Smooth muscle cell (in vitro differentiated cells): ENCODE results near the gene MIB2. TPM values are rescaled to one million over a fixed set of nuclear protein-coding genes. Genes with fewer than 3 reads are reported as not detected.
A peak's percentile ranks its signal among the peaks of the same experiment; 100 is the strongest.

Experiments used
- DNase-seq: peaks from one replicate; lab custom pipeline; 2025; ENCODE audit not compliant: unreplicated experiment; lab: John Stamatoyannopoulos, UW
- H2AFZ ChIP-seq: fragments of 200-600 bp; sonication (generic); 2 replicates; pipeline ENCODE4 v1.6.0; 2016; ENCODE audit warnings: antibody characterized with exemption, low read depth, mild to moderate bottlenecking
- H3F3A ChIP-seq: fragments of 200-600 bp; sonication (generic); 2 replicates; pipeline ENCODE4 v1.6.0; 2017; ENCODE audit warnings: antibody characterized with exemption, low read depth
- H3K27ac ChIP-seq: fragments of 200-600 bp; sonication (generic); 2 replicates; pipeline ENCODE4 v1.5.1; 2016; ENCODE audit warnings: low read depth, mild to moderate bottlenecking
- H3K27me3 ChIP-seq: fragments of 200-600 bp; sonication (generic); 2 replicates; pipeline ENCODE4 v1.6.1; 2016; ENCODE audit warnings: low read depth, mild to moderate bottlenecking
- H3K36me3 ChIP-seq: fragments of 200-600 bp; sonication (generic); 2 replicates; pipeline ENCODE4 v1.5.1; 2016; ENCODE audit warnings: low read depth
- H3K4me1 ChIP-seq: fragments of 200-600 bp; sonication (generic); 2 replicates; pipeline ENCODE4 v1.5.1; 2016; ENCODE audit warnings: low read depth
- H3K4me2 ChIP-seq: fragments of 200-600 bp; sonication (generic); 2 replicates; pipeline ENCODE4 v1.6.0; 2016; ENCODE audit warnings: mild to moderate bottlenecking
- H3K4me3 ChIP-seq: fragments of 200-600 bp; sonication (generic); 2 replicates; pipeline ENCODE4 v1.5.1; 2016; ENCODE audit warnings: mild to moderate bottlenecking
- H3K79me2 ChIP-seq: fragments of 200-600 bp; sonication (generic); 2 replicates; pipeline ENCODE4 v1.6.0; 2016; ENCODE audit warnings: low read depth, mild to moderate bottlenecking
- H3K9ac ChIP-seq: fragments of 200-600 bp; sonication (generic); 2 replicates; pipeline ENCODE4 v1.6.0; 2016; ENCODE audit warnings: low read depth
- H3K9me3 ChIP-seq: fragments of 200-600 bp; sonication (generic); replicated peaks from 2 replicates; pipeline ENCODE4 v1.5.1; 2016; ENCODE audit warnings: low read depth
- H4K20me1 ChIP-seq: fragments of 200-600 bp; sonication (generic); 2 replicates; pipeline ENCODE4 v1.6.0; 2016; ENCODE audit warnings: low read depth
- WGBS: methylation state at CpG from one replicate; pipeline ENCODE4 v1.1.7; 2016; ENCODE audit warnings: low lambda C conversion rate; 5-methylcytosine and 5-hydroxymethylcytosine counted together
- polyA plus RNA-seq: library from polyadenylated mRNA; unstranded; fragments of >200 nt; fragmentation: Nextera tagmentation; extraction: Ambion mirVana; gene quantifications from 2 replicates; pipeline ENCODE4 v1.2.1, GENCODE V29; 2016
- total RNA-seq: library from RNA; depleted of rRNA; stranded (reverse); fragments of >200 nt; gene quantifications from 2 replicates; pipeline ENCODE4 v1.2.3, GENCODE V29; 2014
- TF ChIP-seq, protein P1 (sequence below): fragments of 200-600 bp; sonication (generic); IDR thresholded peaks from 2 replicates; pipeline ENCODE4 v1.5.1; 2017; ENCODE audit warnings: borderline replicate concordance, mild to moderate bottlenecking, antibody characterized with exemption; ENCODE audit not compliant: insufficient read depth, poor library complexity, severe bottlenecking

Gene MIB2
- total and polyA plus RNA-seq, 2 experiments from 2014 or later, result 42.7 to 61.2 TPM

DNA sequence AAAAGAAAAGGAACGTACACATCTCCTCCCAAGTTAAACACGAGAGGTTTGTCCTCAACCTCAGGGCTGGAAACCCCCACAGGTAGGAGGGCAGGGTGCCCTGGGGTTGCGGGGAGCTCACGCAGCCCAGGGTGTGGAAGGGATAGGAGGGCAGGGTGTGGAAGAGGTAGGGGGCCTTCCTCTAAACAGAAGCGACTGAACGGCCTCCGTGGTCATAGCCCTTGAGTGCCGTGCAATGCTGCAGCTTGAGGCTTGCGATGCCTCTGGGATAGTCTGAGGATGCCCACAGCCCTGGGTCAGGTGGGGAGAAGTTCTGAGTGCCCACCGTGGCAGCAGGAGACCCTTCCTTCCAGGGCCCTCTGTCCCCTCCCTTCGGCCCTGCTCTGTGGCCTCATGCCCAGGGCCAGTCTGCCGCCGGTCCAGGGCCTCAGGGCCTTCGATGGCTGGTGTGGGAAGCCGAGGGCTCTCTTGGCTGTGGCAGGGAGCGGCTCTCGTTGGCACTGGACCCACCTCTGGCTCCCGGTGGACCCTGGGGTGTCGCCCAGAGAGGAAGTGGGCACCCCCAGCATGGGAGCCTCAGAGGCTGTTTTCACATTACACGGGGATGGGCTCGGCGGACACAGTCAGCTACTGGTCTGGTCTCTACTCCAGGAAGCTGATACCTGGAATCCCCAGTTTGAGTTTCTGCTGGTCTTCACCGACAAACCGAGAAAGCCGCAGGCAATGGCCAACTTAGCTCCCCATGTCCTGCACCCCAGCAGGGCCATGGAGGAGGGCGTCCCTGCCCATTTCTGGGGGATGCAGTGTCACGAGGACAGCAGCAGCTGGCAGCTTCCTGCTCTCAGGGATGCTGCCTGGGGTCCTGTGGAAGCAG, 49.9 kb downstream of the MIB2 start:
- peaks cover 5% of the 10 kb centered on the region for H3F3A ChIP-seq
- no peaks in the 10 kb centered on the region for H4K20me1 ChIP-seq
- TF ChIP-seq, protein P1, sequence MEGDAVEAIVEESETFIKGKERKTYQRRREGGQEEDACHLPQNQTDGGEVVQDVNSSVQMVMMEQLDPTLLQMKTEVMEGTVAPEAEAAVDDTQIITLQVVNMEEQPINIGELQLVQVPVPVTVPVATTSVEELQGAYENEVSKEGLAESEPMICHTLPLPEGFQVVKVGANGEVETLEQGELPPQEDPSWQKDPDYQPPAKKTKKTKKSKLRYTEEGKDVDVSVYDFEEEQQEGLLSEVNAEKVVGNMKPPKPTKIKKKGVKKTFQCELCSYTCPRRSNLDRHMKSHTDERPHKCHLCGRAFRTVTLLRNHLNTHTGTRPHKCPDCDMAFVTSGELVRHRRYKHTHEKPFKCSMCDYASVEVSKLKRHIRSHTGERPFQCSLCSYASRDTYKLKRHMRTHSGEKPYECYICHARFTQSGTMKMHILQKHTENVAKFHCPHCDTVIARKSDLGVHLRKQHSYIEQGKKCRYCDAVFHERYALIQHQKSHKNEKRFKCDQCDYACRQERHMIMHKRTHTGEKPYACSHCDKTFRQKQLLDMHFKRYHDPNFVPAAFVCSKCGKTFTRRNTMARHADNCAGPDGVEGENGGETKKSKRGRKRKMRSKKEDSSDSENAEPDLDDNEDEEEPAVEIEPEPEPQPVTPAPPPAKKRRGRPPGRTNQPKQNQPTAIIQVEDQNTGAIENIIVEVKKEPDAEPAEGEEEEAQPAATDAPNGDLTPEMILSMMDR, result no peak
- 96% methylated on average over 27 of the region's 27 CpGs for WGBS
- H3K27me3 ChIP-seq, result no peaks in the 10 kb centered on the region
- no peak overlapping the region for H3K9ac ChIP-seq
- no peak for DNase-seq
- H3K27ac ChIP-seq, result no peak overlapping the region
- no peaks in the 10 kb centered on the region for H3K4me1 ChIP-seq
- no peak overlapping the region for H3K4me3 ChIP-seq
- no peak overlapping the region for H3K4me2 ChIP-seq
- no peak overlapping the region for H2AFZ ChIP-seq
- no peaks in the 10 kb centered on the region for H3K9me3 ChIP-seq
- no peaks in the 10 kb centered on the region for H3K79me2 ChIP-seq
- no peaks in the 10 kb centered on the region for H3K36me3 ChIP-seq

DNA sequence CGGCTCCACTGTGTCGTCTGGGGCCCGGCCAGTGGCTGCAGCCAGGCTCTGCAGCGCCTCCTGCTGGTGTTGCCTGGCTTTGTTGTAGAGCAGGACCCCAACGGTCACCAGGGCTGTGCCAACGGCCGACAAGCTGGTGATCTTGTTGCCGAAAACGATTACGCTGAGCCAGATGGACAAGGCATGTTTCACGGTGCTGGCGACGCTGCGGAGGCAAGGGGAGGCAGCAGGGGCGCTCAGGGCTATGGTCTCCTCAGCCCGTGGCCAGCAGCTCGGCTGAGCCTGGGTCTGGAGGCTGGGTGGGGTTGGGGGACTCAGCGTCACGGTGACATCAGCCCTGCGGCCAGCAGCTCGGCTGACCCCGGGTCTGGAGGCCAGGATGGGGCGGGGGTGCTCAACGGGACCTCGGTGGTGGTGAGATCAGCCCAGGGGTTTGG, 50.5 kb downstream of the MIB2 start:
- Histone ChIP-seq H3K79me2 (no peaks in the 10 kb centered on the region), H3K4me3 (no peak overlapping the region), H3K36me3 (no peaks in the 10 kb centered on the region), H3K9me3 (no peaks in the 10 kb centered on the region), H4K20me1 (no peaks in the 10 kb centered on the region), H3K27me3 (no peaks in the 10 kb centered on the region), H3K27ac (no peak overlapping the region), H3K9ac (no peak overlapping the region), H3K4me2 (no peak overlapping the region), H2AFZ (no peak overlapping the region), H3K4me1 (no peaks in the 10 kb centered on the region), H3F3A (peaks cover 5% of the 10 kb centered on the region)
- DNase-seq, result no peak
- TF ChIP-seq, protein P1, result peak; percentile 55
- WGBS, result 95% methylated on average over 25 of the region's 25 CpGs

DNA sequence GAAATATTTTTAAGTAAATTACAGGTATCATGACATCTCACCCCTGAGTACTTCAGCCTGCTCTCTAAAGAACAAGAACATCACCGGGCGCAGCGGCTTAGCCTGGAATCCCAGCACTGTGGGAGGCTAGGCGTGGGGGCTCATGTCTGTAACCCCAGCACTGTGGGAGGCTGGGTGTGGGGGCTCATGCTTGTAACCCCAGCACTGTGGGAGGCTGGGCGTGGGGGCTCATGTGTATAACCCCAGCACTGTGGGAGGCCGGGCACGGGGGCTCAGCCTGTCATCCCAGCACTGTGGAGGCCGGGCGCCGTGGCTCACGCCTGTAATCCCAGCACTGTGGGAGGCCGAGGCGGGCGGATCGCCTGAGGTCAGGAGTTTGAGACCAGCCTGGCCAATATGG, 51.2 kb downstream of the MIB2 start:
- Histone ChIP-seq H3K4me2 (no peak overlapping the region), H3K4me3 (no peak overlapping the region), H3K27me3 (no peaks in the 10 kb centered on the region), H3K27ac (no peak overlapping the region), H3K79me2 (no peaks in the 10 kb centered on the region), H3F3A (peaks cover 5% of the 10 kb centered on the region), H3K4me1 (no peaks in the 10 kb centered on the region), H2AFZ (no peak overlapping the region), H3K36me3 (no peaks in the 10 kb centered on the region), H3K9me3 (no peaks in the 10 kb centered on the region), H4K20me1 (no peaks in the 10 kb centered on the region), H3K9ac (no peak overlapping the region)
- TF ChIP-seq, protein P1, result no peak
- 99% methylated on average over 15 of the region's 15 CpGs for WGBS
- no peak for DNase-seq
